ENCODE measurements around the gene KIAA0753.

KIAA0753 gene

DNA sequence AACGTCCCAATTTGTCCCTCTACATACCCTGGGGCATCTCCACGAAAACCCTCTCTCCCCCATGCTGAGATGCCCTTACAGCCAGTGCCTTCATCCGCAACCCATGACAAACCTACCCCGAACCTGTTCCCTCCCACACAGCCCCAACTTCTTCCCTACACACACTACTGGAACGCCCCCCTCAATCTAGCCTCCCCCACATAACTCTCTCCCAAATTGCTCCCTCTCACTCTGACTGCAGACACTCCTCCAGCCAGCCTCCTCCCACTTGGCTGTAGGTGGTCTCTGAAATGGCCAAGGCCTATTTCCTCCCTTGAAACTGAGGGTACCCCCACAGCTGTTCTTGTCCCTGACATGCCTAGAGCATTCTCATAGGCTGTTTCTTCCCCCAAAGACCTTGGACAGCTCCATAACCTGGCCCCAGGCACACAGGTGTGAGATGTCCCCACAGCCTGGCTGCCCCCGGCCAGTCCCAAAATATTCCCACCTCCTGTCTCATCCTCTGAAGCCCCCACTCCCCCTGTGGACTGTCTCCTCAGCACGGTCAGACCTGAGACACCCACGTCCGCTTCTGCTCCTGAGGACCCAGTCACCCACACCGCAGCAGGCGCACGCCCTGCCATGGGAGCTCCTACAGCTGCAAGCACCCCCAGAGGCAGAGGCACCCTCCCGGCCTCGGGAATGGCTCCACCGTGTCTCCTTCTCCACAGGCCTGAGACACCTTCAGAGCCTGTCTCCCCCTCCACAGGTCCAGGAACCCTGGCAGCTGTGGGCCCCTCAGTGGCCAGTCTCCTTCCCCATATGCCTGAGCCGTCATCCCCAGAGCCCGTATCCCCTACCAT is 3.7 kb downstream of the KIAA0753 start:
- DNase-seq (ENCODE audit: extremely low spot score): no peak
- ChIA-PET CTCF (no interaction called here), POLR2A (no interaction called here)
- no peak for TF ChIP-seq CTCF (IDR thresholded peaks at IDR 0.05; ENCODE audit: control extremely low read depth, extremely low read depth, low read depth, missing control alignments)

DNA sequence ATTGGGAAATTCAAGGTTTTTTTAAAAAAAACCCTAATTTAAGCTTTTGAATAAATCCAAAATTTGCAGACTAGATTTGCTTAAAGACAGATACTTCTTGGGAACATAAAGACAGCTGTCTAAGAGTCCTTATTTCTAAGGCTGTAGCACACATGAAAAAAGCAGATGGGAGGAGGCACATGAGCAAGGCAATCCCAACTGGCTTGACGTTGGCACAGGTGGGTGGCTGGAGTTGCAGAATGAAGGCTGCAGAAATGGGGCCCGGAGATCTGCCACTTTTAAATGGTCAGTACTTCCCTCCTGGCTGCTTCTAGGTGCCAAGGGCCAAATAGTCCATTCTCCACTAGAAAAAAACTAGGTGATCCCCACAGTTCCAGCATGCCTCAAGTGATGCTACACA is 4.4 kb downstream of the KIAA0753 start:
- TF ChIP-seq CTCF (IDR thresholded peaks at IDR 0.05; ENCODE audit: control extremely low read depth, extremely low read depth, low read depth, missing control alignments): no peak
- ChIA-PET CTCF (no interaction called here), POLR2A (no interaction called here)
- no peak for DNase-seq (ENCODE audit: extremely low spot score)

- DNase-seq (ENCODE audit: extremely low spot score): no peak
- no peak for TF ChIP-seq CTCF (IDR thresholded peaks at IDR 0.05; ENCODE audit: control extremely low read depth, extremely low read depth, low read depth, missing control alignments)
- POLR2A ChIA-PET: no interaction called here
- CTCF ChIA-PET: no interaction called here
These were observed 7.2 kb downstream of the KIAA0753 start for GRCh38 chr17:6633263-6633662.

DNA sequence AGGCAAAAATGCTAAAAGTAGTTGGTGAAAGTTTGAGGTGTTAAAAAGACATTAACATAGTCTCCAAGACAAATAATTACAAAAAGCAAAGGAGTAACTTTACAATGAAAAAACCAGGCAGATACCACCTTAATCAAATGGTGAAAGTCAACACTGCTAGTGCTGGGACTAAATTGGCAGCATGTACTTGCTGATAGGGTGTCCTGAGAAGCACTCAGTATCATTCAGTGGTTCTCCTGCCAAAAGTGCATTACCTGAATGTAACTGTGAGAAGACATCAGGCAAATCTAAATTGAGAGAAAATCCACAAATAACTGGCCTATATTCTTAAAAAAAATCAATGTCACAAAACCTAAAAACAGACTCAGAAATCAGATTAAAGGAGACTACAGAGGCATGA is 8.0 kb downstream of the KIAA0753 start:
- DNase-seq (ENCODE audit: extremely low spot score): no peak
- CTCF ChIA-PET: no interaction called here
- POLR2A ChIA-PET: no interaction called here
- TF ChIP-seq CTCF (IDR thresholded peaks at IDR 0.05; ENCODE audit: control extremely low read depth, extremely low read depth, low read depth, missing control alignments): no peak

- DNase-seq (ENCODE audit: extremely low spot score): no peak
- CTCF ChIA-PET: no interaction called here
- POLR2A ChIA-PET: no interaction called here
- no peak for TF ChIP-seq CTCF (IDR thresholded peaks at IDR 0.05; ENCODE audit: control extremely low read depth, extremely low read depth, low read depth, missing control alignments)
These were observed 10.1 kb downstream of the KIAA0753 start for GRCh38 chr17:6630390-6630789.

GRCh38 chr17:6627019-6627418 is 13.5 kb downstream of the KIAA0753 start:
- no peak for DNase-seq (ENCODE audit: extremely low spot score)
- no peak for TF ChIP-seq CTCF (IDR thresholded peaks at IDR 0.05; ENCODE audit: control extremely low read depth, extremely low read depth, low read depth, missing control alignments)
- ChIA-PET POLR2A (no interaction called here), CTCF (interaction anchor here (1.5 kb wide), 1 partner anchor 19 kb away, joined by 3 read pairs; no protein-coding TSS in a partner anchor)

Data from GM10248 (cell line).